HG03460 (cell line): ENCODE measurements around the gene MRPL40.

Experiments
- ATAC-seq: cut with Tn5 transposase; IDR thresholded peaks from one replicate; pipeline ENCODE4 v1.9.1; 2021; ENCODE audit not compliant: unreplicated experiment

Gene MRPL40

DNA sequence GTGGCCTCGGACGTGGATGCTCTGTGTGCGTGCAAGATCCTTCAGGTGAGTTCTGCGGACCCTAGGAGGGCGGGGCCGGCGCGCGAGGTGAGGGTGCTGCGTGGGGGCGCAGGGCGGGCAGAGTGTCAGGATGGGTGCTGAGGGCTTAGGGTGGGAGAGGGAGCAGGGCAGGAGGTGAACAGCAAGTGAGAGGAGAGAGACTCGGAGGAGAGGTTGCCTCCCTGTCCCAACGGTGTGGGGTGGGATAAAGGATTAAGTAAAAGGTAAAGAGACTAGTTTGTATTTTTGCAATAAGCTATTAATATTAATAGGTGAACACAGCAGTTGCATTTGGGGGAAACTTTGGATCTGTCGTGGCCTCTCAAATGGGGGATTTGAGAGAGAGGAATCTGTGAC, 47.8 kb downstream of the MRPL40 start:
- no peak for ATAC-seq

GRCh38 chr22:19480789-19481188, 48.4 kb downstream of the MRPL40 start:
- ATAC-seq: no peak

DNA sequence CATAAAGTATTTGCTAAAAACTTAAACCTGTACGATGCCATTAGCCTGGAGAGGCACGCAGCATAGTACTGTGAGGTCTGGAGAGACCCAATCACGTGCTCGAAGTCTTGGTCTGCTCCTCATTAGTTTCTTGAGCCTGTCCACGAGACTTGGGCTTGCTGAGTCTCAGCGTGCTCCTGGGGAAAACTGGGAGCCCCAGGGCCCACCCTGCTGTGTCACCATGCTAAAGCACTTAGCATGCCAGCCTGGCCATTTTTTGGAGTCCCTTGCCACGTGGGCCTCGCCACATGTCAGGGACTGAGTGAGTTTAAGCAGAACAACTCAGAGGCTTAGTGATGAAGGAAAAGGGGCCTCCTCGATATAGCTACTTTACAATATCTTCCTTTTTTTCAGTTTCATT, 50.0 kb downstream of the MRPL40 start:
- ATAC-seq: no peak

GRCh38 chr22:19483481-19484244, 51.3 kb downstream of the MRPL40 start:
- ATAC-seq: no peak
